Body of pancreas (tissue), 4 donors: ENCODE results near the gene ZSWIM1. TPM values are rescaled to one million over a fixed set of nuclear protein-coding genes. Genes with fewer than 3 reads are reported as not detected.

ENCODE experiments used
- ATAC-seq: fragments of 150-250 bp; one replicate; pipeline ENCODE4 v1.9.1; 2016
- DNase-seq, 4 donors: peaks; one replicate each; pipeline ENCODE4 v3.0.0-alpha.2; 2019
- H3K27ac ChIP-seq, 4 donors: fragments of 200-600 bp; sonication (generic); 1 replicate in 3 of 4; 2 replicates in 1 of 4; pipeline versions ENCODE4 v1.5.1 to v1.6.1; 2016 to 2019; ENCODE audit warnings: mild to moderate bottlenecking in 1 of 4, mixed read lengths in 1 of 4, moderate library complexity in 1 of 4
- H3K27me3 ChIP-seq, 2 donors: fragments of 200-600 bp; sonication (generic); one replicate each; pipeline ENCODE4 v1.6.0; 2016; ENCODE audit warnings: mild to moderate bottlenecking in 1 of 2
- H3K36me3 ChIP-seq, 2 donors: fragments of 200-600 bp; sonication (generic); replicated peaks in 1 of 2; 2 replicates each; pipeline ENCODE4 v1.5.1; 2016; ENCODE audit warnings: low read depth in 2 of 2; ENCODE audit not compliant: insufficient read depth in 1 of 2
- H3K4me1 ChIP-seq: fragments of 200-600 bp; sonication (generic); one replicate; pipeline ENCODE4 v1.6.0; 2016
- H3K4me3 ChIP-seq, 2 donors: fragments of 200-600 bp; sonication (generic); 1 replicate in 1 of 2; 2 replicates in 1 of 2; pipeline ENCODE4 v1.5.1; 2016 to 2019
- H3K9me3 ChIP-seq, 3 donors: fragments of 200-600 bp; sonication (generic); 1 replicate in 2 of 3; 2 replicates in 1 of 3; pipeline ENCODE4 v1.5.1; 2016
- POLR2A ChIP-seq, 3 donors: fragments of 450-650 bp; IDR thresholded peaks; one replicate each; pipeline ENCODE4 v1.6.1; 2016; ENCODE audit warnings: antibody characterized with exemption in 3 of 3, mild to moderate bottlenecking in 2 of 3
- WGBS, 2 donors: methylation state at CpG; one replicate each; pipeline ENCODE4 v1.1.5; 2017; 5-methylcytosine and 5-hydroxymethylcytosine counted together
- intact Hi-C: fragments of 100-400 bp; cut with DNase I; formaldehyde crosslinking; loops from one replicate; pipeline ENCODE4 v1.15.1; 2023
- total RNA-seq, 2 donors: library from RNA; depleted of rRNA; stranded (reverse); fragments of >200 nt; gene quantifications; one replicate each; pipeline ENCODE4 v1.1.0, GENCODE V29; 2016
- TF ChIP-seq, protein P1 (sequence below), 7 experiments: fragments of 450-650 bp in 4 of 7; fragments of 200-600 bp in 3 of 7; sonication (generic) in 3 of 7; IDR thresholded peaks; one replicate each; pipeline ENCODE4 v1.5.1; 2016 to 2019; ENCODE audit warnings: antibody characterized with exemption in 7 of 7

The ZSWIM1 gene
- total RNA-seq, 2 donors from 2014 or later = 5.2 to 7.6 TPM

GRCh38 chr20:45852326-45852725 lies 28.7 kb upstream of the ZSWIM1 start:
- peaks cover 25% of the 10 kb centered on the region for H3K4me1 ChIP-seq
- H3K27me3 ChIP-seq = no peaks in the 10 kb centered on the region
- DNase-seq (no peak), ATAC-seq (no peak)
- H3K4me3 ChIP-seq = no peak overlapping the region
- no peak overlapping the region for H3K27ac ChIP-seq
- H3K9me3 ChIP-seq = no peaks in the 10 kb centered on the region
- intact Hi-C loops = no loop called here
- peaks cover 0 to 4% of the 10 kb centered on the region in 2 donors for H3K36me3 ChIP-seq
- WGBS, 2 donors = 84 to 95% methylated on average over 3 to 6 of the region's 6 CpGs
- no peak for TF ChIP-seq POLR2A (IDR thresholded peaks at IDR 0.05)
- TF ChIP-seq, protein P1, sequence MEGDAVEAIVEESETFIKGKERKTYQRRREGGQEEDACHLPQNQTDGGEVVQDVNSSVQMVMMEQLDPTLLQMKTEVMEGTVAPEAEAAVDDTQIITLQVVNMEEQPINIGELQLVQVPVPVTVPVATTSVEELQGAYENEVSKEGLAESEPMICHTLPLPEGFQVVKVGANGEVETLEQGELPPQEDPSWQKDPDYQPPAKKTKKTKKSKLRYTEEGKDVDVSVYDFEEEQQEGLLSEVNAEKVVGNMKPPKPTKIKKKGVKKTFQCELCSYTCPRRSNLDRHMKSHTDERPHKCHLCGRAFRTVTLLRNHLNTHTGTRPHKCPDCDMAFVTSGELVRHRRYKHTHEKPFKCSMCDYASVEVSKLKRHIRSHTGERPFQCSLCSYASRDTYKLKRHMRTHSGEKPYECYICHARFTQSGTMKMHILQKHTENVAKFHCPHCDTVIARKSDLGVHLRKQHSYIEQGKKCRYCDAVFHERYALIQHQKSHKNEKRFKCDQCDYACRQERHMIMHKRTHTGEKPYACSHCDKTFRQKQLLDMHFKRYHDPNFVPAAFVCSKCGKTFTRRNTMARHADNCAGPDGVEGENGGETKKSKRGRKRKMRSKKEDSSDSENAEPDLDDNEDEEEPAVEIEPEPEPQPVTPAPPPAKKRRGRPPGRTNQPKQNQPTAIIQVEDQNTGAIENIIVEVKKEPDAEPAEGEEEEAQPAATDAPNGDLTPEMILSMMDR (IDR thresholded peaks at IDR 0.05) = no peak

DNA sequence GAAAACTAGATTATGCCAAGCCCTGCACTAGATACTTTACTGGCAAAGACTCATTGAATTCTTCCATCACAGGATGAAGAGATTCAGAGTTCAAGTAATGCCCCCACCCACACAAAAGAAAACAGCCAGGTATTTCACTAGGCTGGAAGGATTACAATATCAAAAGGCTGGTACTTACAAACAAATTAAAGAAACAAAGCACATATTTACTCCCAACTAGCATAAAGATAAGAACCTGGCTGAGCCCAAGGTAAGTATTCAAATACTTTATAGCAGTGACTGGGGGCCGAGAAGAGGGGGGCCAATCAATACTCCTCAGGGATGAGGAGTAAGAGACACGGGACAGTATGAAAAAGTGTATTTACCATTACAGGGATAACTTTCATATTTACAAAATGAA lies 27.5 kb upstream of the ZSWIM1 start:
- H3K9me3 ChIP-seq = no peaks in the 10 kb centered on the region
- TF ChIP-seq, protein P1 (IDR thresholded peaks at IDR 0.05) = no peak
- TF ChIP-seq POLR2A (IDR thresholded peaks at IDR 0.05) = no peak
- H3K27ac ChIP-seq = no peak overlapping the region
- 29 to 40% methylated on average over 2 of the region's 2 CpGs for WGBS, 2 donors
- ATAC-seq = no peak
- H3K4me3 ChIP-seq = no peak overlapping the region
- H3K27me3 ChIP-seq = no peaks in the 10 kb centered on the region
- intact Hi-C loops = no loop called here
- H3K4me1 ChIP-seq = peaks cover 31% of the 10 kb centered on the region
- no peak for DNase-seq
- peaks cover 0 to under 1% of the 10 kb centered on the region in 2 donors for H3K36me3 ChIP-seq

GRCh38 chr20:45857114-45857881 lies 23.7 kb upstream of the ZSWIM1 start, which contains the start of the genes ACOT8 and ZSWIM3:
Gene ACOT8, minus strand, starts transcription at chr20:45857392. Its CDS starts 77 bp downstream, at chr20:45857315.
Gene ZSWIM3, plus strand, starts transcription at chr20:45857614. Its CDS starts 212 bp downstream, at chr20:45857826.
- Histone ChIP-seq H3K4me1 (peaks cover 32% of the 10 kb centered on the region), H3K4me3 (peak within 1 kb of the TSS; percentile 30 to 73), H3K27me3 (no peaks in the 10 kb centered on the region), H3K27ac (peak within 1 kb of the TSS; percentile 52 to 80 (median 70)), H3K9me3 (no peaks in the 10 kb centered on the region), H3K36me3 (no peaks in the 10 kb centered on the region)
- 0 to 1% methylated on average over 14 to 35 of the region's 36 CpGs for WGBS, 2 donors
- ATAC-seq (peak; percentile 100), DNase-seq (peak; percentile 96 to 100 (median 98))
- TF ChIP-seq, protein P1 (IDR thresholded peaks at IDR 0.05) = no peak
- peak; percentile 50 to 81 (median 80) for TF ChIP-seq POLR2A (IDR thresholded peaks at IDR 0.05)
- intact Hi-C loops = no loop called here

- Histone ChIP-seq H3K36me3 (no peaks in the 10 kb centered on the region), H3K9me3 (no peaks in the 10 kb centered on the region), H3K4me1 (peaks cover 32% of the 10 kb centered on the region), H3K4me3 (peak overlapping the region; percentile 11 to 73), H3K27me3 (no peaks in the 10 kb centered on the region), H3K27ac (peak overlapping the region; percentile 52 to 80 (median 70))
- no peak for ATAC-seq
- no peak for TF ChIP-seq POLR2A (IDR thresholded peaks at IDR 0.05)
- TF ChIP-seq, protein P1 (IDR thresholded peaks at IDR 0.05) = no peak
- intact Hi-C loops = no loop called here
- DNase-seq = no peak
- WGBS, 2 donors = 16 to 23% methylated on average over 9 to 13 of the region's 13 CpGs
These were observed 23.2 kb upstream of the ZSWIM1 start for GRCh38 chr20:45857882-45858216.
